ENCODE data around the gene PPHLN1.

DNA sequence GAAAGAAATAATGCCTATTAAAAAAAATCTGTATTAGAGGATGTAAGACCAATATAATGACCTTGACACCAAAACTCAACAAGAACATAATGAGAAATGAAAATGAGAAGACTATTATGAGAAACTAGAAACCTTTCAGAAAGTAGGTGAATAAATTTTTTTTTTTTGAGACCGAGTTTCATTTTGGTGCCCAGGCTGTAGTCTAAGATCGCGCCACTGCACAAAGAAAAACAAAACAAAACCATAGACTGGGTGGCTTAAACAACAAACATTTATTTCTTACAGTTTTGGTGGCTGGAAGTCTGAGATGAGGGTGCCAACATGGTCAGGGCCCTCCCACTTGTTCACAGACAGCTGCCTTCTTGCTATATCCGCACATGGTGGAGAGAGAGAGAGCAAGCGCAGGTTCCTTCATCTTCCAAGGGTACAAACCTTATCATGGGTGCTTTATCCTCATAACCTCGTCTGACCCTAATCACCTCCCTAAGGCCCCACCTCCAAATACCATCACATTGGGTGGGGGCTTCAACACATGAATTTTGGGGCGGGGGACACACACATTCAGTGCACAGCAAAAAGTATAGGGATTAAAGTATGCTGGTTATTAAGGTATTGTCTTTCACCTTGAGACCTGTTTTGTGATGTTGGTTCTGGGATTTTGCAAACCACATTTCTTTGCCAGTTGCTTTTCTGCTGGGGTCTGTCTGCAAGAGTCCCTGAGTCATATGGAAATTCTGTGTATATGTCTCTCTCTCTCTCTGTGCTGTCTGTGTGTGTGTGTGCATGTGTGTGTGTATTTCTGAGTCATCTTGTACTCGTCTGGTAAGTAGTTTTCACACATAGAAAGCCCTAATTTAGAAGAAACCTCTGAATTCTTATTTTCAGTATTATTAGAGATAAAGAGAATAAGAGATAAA is 26.3 kb upstream of the PPHLN1 start:
- TF ChIP-seq, protein P1, sequence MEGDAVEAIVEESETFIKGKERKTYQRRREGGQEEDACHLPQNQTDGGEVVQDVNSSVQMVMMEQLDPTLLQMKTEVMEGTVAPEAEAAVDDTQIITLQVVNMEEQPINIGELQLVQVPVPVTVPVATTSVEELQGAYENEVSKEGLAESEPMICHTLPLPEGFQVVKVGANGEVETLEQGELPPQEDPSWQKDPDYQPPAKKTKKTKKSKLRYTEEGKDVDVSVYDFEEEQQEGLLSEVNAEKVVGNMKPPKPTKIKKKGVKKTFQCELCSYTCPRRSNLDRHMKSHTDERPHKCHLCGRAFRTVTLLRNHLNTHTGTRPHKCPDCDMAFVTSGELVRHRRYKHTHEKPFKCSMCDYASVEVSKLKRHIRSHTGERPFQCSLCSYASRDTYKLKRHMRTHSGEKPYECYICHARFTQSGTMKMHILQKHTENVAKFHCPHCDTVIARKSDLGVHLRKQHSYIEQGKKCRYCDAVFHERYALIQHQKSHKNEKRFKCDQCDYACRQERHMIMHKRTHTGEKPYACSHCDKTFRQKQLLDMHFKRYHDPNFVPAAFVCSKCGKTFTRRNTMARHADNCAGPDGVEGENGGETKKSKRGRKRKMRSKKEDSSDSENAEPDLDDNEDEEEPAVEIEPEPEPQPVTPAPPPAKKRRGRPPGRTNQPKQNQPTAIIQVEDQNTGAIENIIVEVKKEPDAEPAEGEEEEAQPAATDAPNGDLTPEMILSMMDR (IDR thresholded peaks at IDR 0.05): no peak
- TF ChIP-seq POLR2A (IDR thresholded peaks at IDR 0.05) (no peak), POLR2AphosphoS5 (IDR thresholded peaks at IDR 0.05) (no peak), EP300 (IDR thresholded peaks at IDR 0.05) (no peak)
